ENCODE results near the gene COMMD1.
A peak's percentile ranks its signal among the peaks of the same experiment; 100 is the strongest.
"Not testable (repeated sequence)": the region's sequence is repeated elsewhere in the genome, so short reads cannot be mapped to it uniquely, and the experiment has no call there.

Gene COMMD1

DNA sequence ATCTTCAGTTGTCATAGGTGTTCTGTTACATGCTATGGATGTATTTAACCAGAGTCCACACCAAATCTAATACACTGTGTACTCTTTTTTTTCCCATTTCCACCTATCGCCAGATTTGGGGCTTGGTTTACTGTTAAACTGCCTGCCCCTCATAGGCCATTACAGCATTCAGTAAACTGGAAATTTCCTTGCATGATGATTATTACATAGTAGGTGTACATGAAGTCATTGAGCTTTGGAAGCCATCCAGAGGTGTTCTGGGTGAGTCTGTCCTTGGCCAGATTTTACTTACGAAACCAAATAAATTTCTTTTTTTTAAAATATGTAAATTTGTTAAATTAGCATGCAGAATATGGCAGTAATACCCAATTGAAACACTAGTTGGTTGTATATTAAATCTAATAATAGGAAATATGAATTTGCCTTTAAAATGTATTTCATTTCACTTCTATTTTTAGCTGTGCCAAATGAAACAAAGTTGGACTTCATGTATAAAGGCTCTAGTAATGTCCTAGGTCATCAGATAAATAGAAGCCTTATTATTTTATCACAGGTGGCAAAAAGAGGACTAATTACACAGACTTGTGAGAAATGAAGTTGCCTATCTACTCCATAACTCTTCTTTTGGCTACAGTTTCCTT lies 60.7 kb downstream of the COMMD1 start:
- DNase-seq = no peak

DNA sequence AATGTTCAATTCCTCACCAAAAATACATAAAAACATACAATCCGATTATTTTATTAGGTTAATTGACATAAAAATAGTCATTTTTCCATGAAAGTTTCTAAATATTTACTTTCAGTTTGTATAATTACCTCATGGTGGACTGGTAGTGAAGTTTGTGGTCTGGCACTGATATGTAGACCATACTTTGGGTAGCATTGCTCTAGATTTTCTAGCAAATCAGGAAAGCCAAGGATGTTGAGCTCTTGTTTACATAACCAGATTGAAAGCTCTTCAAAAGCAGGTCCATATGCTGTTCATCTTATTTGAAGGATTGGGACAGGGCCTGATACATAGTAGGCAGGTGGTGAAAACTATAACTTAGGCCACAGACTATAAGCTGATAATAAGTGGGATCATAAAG lies 61.8 kb downstream of the COMMD1 start:
- no peak for DNase-seq

DNA sequence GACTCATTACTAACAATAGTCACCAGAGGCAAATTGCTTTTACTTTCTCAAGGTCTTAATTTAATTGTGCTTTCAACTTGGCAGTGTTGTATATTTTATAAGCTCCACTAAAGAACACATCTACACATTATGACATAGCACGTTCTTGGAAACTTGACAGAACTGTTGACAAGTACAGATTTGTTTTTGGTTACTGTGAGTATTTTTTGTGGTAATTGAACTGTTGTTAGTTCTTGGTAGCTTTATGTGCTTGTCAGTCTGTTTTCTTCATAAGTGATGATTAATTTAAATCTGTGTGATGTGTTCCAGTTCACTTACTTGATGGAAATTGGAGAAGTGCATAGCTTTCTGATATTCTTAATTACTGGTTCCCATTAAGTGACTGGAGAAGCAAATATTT lies 63.9 kb downstream of the COMMD1 start:
- no peak for DNase-seq

DNA sequence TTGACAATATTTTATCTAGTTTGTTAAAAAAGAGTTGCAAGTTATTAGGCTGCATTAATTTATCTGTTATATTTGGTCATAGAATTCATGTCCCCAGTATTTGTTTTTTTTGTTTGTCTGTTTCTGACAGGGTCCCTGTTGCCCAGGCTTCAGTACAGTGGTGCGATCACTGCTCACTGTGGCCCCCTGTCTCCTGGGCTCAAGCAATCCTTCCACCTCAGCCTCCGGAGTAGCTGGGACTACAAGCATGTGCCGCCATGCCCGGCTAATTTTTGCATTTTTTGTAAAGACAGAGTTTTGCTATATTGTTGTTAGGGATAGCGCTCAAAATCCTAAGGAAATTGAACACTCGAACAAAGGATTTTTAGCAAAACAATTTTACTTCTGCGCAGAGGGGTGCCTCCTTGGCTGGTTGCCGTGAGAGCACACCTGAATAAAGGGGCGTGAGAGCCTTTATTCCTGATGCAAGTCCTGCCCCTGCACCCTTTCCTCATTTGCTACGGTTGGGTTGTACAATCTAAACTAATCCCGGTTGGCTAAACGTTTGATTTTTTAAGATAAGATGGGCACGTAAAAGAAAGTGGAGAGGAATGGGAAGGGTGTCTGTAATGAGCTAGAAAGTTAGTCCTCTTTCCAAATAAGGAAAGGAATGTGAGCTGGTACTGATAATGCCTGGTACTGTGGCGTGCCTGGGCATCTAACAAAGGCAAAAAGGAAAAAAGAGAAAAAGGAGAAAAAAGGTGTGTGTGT lies 65.5 kb downstream of the COMMD1 start:
- no peak for DNase-seq

DNA sequence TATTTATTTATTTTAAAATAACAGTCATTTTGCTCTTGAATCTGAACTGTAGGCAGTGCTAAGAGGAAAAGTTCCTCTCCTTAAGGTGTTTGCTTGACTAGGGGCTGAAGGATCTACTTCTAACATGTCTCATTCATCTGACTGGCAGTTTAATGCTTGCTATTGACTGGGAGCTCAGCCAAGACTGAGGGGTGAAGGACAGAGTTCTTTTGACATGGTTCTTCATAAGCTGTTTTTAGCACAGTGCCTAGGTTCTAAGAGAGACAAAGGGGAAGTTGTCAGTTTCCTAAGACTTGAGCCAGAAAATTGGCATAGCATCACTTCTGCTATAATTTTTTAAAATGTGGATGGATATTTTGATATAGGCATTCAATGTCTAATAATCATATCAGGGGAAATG lies 73.0 kb downstream of the COMMD1 start:
- no peak for DNase-seq

DNA sequence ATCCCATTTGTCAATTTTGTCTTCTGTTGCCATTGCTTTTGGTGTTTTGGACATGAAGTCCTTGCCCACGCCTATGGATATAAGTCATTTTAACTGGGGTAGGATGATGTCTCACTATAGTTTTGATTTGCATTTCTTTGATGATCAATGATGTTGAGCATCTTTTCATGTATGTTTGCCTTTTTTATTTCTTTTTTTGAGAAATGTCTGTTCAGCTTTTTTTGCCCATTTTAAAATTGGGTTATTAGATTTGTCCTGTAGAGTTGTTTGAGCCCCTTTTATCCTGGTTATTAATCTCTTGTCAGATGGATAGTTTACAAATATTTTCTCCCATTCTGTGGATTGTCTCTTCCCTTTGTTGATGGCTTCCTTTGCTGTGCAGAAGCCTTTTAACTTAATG lies 75.3 kb downstream of the COMMD1 start:
- no peak for DNase-seq

DNA sequence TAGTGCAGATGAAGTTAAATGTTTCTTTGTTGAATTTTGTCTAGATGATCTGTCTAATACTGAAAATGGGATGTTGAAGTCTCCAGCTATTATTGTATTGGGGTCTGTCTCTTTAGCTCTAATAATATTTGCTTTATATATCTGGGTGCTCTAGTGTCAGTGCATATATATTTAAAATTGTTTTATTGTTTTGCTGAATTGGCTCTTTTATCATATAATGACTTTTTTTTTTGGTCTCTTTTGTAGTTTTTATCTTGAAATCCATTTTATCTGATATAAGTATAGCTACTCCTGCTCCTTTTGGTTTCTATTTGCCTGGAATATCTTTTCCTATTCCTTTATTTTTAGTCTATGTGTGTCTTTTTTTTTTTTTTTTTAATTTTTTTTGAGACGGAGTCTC lies 79.2 kb downstream of the COMMD1 start:
- DNase-seq = no peak

DNA sequence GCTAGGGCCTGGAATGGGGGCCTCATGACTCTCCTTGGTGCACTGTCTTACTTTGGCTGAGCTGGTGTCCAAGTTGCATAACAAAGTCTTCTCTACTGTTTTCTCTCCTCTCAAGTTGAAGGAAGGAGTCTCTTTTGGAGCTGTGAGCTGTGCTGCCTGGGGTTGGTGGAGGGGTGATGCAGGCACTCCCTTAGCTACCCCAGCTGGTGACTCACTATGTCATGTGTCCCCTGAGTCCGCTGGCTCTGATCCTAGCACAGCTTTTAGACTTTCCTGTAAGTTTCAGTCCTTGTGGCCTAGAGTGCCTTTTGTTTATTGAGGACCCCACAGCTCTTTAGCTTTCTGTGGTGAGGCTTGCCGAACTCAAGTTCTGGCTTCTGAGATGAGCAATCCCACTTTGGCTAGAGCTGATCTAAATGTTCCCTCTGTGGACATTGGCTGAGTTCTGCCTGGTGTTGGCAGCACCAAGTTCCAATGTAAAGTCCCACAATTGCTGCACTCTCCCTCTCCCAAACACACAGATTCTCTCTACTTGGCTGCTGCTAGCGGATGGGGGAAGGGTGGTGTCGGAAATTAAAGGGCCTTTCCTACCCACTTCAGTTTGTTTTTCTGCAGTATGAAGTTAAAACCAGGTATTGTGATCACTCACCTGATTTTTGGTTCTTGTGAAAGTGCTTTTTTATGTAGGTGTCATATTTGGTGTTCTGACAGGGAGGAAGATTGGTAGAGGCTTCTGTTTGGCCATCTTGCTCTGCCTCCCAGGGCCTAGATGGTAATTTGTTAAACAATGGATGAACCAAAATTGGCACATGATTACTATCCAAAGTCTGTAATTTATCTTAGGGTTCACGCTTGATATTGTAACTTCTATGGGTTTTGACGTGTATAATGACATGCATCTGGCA lies 83.2 kb downstream of the COMMD1 start:
- no peak for DNase-seq

DNA sequence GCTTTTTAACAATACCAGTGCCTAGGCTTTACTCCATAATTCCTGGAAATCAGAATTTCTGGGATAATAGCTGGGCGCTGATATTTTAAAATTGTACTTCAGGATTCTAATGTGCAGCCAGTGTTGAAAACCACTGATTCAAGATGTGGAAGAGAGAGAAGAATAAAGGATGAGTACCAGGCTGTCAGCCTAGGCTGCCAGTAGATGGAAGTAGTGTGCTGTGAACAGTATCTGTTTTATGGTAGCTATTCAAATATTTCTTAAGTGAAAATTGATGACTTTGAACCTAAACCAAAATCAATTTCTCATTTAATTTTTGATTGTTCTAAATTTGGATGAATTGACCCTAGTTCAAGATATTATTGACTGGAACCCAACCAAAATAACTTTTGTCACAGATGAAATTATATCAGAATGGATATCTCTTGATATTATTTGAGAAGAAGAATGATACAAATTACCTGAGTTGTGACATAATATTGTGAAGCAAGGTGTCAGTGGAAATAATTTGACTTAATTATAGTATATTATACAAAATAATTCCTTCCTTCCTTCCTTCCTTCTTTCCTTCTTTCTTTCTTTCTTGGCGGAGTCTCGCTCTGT lies 88.0 kb downstream of the COMMD1 start:
- peak; percentile 2 for DNase-seq

DNA sequence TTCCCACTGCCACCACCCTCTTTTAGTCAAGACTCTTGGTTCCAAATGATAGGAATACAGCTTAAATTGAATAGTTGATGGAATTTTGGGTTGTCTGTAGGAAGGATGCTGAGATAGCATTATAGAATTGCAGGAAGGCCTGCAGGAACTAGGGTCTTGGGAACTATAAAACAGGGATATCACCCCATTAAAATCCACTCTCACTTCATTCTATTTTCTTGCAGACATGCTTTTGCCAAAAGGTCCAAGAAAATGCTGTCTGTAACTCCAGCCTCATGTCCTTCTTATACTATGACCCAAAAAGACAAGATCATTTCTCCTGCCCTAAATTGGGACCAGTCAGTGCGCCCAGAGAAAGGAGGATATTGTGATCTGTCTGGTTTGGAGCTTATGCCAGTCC lies 89.1 kb downstream of the COMMD1 start:
- no peak for DNase-seq

DNA sequence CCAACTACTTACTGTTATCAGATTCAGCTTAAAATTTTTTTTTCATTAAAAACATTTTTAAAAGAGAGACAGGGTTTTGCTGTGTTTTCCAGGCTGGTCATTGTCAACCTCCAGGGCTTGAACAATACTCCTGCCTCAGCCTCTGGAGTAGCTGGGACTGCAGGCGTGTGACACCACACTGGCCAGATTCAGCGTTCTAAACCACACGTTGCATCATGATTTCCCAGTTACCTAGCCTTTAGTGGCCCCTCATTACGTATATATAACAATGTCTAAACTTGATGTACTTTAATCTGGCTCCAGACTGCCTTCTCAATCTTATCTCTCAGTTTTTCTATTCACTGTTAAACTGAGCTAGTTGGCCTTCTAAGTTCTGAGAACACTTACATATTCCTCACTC lies 89.6 kb downstream of the COMMD1 start:
- DNase-seq = no peak

DNA sequence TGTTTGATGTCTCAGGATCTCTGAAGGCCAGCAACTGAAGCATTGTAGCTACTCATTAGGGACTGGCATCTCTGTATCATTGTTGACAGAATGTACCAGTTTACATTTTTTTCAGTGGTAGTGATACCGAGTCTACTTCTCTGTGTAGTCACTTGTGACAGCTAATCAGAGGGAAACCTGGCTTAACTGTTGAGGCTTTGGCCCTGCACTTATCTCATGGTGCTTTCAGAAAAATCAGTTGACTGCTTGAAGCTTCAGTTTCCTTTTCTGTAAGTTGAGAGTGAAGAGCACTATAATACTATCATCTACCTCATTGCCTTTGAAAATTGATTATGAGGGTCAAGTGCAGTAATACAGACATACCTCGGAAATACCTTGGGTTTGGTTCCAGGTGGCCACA lies 90.0 kb downstream of the COMMD1 start:
- no peak for DNase-seq

DNA sequence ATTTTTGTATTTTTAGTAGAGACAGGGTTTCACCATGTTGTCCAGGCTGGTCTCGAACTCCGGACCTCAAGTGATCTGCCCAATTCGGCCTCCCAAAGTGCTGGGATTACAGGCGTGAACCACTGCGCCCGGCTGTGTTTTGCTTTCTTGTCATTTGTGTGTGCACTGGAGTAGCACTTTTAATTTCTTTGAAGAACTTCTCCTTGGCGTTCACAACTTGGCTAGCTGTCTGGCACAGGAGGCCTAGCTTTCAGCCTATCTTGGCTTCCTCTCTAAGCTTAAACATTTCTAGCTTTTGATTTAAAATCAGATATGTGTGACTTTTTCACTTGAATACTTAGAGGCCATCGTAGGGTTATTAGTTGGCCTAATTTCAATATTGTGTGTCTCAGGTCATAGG lies 93.0 kb downstream of the COMMD1 start:
- no peak for DNase-seq

DNA sequence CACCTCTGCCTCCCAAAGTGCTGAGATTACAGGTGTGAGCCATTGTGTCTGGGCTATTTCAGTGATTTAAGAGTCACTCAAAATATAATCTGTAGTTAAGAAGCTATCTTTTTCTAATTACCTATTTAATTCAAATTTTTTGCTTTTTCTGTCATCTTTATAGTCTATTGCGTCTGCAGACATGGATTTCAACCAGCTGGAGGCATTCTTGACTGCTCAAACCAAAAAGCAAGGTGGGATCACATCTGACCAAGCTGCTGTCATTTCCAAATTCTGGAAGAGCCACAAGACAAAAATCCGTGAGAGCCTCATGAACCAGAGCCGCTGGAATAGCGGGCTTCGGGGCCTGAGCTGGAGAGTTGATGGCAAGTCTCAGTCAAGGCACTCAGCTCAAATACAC lies 95.1 kb downstream of the COMMD1 start:
- DNase-seq = no peak

DNA sequence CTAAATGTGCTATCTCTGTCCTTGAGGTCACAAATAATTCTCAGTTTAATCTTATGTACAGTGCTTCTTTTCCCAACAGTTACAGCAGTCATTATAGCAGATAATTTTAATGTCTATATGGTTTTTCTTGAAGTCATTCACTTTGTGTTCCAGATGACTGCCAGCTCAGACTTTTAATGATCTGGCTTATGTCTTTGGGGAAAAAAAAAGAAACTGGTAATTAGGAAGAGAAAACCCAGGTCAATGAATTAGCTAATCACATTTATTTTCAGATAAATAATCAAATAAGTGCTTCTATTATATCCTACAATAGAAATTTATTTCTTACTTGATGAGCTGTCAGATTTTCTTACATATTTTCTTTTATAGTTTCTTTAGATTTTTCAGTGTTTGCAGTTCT lies 96.0 kb downstream of the COMMD1 start:
- DNase-seq = no peak

DNA sequence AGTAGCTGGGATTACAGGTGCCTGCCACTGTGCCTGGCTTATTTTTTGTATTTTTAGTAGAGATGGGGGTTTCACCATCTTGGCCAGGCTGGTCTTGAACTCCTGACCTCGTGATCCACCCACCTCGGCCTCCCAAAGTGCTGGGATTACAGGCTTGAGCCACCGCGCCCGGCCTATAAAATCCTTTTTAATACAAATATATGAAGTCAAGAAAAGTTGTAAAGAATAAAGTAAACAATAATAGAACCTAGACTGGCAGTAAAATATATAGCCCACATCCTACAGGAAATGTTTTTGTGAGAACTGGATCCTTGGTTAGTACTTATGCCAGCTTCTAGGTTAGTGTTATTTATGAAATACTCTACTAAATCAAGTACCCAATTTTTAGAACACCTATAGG lies 99.0 kb downstream of the COMMD1 start:
- not testable (repeated sequence) for DNase-seq

DNA sequence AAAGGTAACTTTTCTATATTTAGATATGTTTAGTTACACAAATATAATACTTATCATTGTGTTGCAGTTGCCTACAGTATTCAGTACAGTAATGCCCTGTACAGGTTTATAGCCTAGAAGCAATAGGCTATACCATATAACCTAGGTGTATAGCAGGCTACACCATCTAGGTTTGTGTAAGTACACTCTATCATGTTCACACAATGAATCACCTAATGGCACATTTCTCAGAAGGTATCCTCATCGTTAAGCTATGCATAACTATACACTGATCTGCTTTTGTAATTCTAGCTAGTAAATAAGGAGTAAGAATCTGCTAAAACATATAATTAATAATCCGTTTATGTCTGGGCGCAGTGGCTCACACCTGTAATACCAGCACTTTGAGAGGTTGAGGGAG lies 102.1 kb downstream of the COMMD1 start:
- no peak for DNase-seq

DNA sequence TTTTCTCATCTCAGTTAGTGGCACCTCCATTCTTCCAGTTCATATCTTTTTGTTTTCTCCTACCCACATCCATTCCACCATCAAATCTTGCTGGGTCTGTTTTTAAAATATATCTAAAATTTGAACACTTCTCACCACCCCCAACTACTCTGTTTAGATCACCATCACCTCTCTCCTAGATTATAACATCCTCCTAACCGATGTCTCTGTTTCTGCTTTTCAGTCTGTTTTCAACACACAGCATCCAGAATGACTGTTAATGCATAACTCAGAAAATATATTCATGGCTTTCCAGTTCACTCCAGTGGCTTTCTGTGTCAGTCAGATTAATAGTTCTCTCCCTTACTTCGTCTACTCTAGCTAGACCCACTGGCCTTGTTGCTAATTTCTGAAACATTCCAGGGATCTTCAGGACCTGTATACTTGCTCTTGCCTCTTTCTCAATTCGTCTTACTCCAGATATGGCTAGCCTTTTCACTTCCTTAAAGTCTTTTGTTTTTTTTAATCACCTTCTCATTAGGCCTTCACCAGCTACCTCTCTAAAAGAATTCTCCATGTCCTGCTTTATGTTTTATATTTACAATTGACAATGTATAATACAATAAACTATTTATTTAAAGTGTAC lies 105.3 kb downstream of the COMMD1 start:
- DNase-seq = no peak

DNA sequence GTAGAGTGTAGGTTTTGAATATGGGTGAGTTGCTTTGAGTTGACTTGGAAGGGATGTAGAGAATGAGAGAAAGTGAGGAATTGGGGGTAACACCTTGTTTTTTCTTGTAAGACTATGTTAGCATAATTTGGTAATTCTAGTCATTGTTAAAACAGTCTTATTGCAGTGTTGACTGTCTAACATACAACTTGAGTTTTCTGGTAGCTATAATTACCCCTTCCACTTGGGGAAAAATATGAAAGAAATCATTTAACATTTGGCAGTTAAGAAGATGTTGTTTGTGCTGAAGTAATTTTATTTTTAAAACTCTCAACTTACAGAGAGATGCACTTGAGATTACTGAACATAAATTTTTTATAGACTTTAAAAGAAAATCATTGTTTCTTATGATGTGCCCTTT lies 108.2 kb downstream of the COMMD1 start:
- no peak for DNase-seq

DNA sequence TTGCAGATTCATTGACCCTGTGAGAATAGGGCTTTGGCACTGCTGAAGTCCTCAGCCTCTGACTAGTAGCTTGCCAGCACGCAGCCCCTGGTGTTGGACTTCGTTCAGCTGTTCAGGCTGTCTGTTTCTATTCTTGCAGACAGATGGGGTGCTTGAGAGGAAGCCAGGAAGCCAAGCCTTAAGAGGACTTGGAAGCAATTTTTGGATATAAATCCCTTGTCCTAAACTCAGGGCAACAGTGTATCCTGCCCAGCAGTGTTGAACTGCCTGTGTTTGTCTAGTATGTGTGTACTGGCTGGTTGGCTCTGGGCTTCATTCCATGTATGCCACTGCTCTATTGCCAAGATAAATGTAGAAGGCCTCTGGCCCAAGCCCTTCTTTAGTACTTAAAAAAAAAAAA lies 108.6 kb downstream of the COMMD1 start:
- DNase-seq = no peak

DNA sequence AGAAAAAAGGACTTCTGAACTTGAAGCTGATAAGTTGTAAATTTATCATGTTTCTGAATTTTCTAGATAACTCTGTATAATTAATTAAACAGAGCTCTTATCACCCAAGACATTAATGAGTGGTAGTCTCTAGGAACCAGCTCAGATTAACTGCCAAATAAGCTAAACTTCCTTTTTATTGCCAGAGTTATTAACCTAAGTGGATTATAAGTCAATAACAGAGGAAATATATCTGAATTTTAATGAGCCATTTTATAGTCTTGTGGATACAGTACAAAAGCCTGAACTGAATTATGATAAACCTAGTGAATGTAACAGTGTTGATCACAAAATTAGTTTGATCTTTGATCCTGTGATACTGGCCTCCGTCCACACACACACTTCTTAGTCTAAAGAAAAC lies 111.5 kb downstream of the COMMD1 start:
- DNase-seq = no peak

DNA sequence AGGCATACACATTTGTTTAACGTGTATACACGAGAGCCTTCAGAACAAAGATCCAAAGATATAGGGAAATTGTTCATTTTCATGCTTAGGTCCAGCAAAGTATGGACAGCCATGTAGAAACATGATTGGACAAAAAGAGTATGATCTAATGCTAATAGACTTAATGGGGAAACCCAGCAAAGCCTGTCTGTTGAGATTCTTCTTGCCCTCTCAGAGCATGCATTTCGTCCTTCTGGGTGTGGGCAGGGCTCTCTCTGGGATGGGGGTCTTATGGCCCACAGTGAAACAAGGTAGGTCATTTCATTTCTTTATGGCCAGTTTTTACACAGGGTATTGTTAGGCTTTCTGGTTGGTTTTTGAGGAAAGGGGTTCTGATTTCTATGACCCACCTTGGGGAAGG lies 124.4 kb downstream of the COMMD1 start:
- DNase-seq = no peak

DNA sequence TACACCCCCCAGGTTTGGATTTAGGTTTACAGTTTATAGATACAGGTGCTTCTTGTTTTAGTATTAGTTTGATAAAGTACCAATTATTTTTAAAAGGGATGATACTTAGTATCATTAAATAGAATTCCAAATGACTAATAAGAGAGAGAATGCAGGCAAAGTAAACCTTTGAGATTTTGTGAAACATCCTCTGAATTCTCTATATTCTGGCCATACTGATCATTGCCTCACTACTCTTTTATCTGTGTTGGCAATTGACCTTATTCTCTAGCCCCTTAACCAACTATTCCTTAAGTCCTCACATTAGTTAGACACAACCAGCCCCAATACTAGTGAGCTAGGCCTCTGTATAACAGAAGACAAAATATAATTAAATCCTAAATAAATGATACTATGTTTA lies 125.4 kb downstream of the COMMD1 start:
- no peak for DNase-seq

All from NCI-H748 treated with DMSO at 0.1 percent for 48 hours (cell line).